Kidney (tissue), 14 donors: ENCODE data around the gene NPIPB6. TPM values are rescaled to one million over a fixed set of nuclear protein-coding genes. Genes with fewer than 3 reads are reported as not detected.

ENCODE experiments used
- DNase-seq, 5 donors: peaks; one replicate each; pipeline ENCODE4 v3.0.0-alpha.2; 2013 to 2020
- FAIRE-seq: peaks from 2 replicates; lab custom pipeline; 2012; peaks lifted over from hg19 to GRCh38; lab: Jason Lieb, UNC
- H3K27ac ChIP-seq, 2 donors: one replicate each; pipeline ENCODE4 v1.7.0; 2013; ENCODE audit warnings: low read depth in 2 of 2, low read length in 2 of 2, inconsistent platforms in 1 of 2
- H3K27me3 ChIP-seq: one replicate; pipeline ENCODE4 v1.7.1; 2013; ENCODE audit warnings: low read length, inconsistent platforms; ENCODE audit not compliant: control insufficient read depth, insufficient read depth
- H3K36me3 ChIP-seq, 3 donors: one replicate each; pipeline versions ENCODE4 v1.7.0 to v1.7.1; 2013; ENCODE audit warnings: low read length in 3 of 3, control low read depth in 1 of 3, inconsistent platforms in 1 of 3; ENCODE audit not compliant: insufficient read depth in 3 of 3, control insufficient read depth in 2 of 3
- H3K4me1 ChIP-seq, 3 donors: one replicate each; pipeline versions ENCODE4 v1.7.0 to v1.7.1; 2013; ENCODE audit warnings: low read length in 3 of 3, inconsistent platforms in 1 of 3, low read depth in 1 of 3; ENCODE audit not compliant: control insufficient read depth in 2 of 3, insufficient read depth in 2 of 3
- H3K4me3 ChIP-seq, 3 donors: one replicate each; pipeline versions ENCODE4 v1.7.0 to v1.8.1; 2013; ENCODE audit warnings: low read length in 3 of 3, control low read depth in 1 of 3, inconsistent platforms in 1 of 3
- H3K9ac ChIP-seq, 3 donors: one replicate each; pipeline versions ENCODE4 v1.7.0 to v1.7.1; 2013; ENCODE audit warnings: low read length in 3 of 3, control low read depth in 1 of 3, inconsistent platforms in 1 of 3
- H3K9me3 ChIP-seq, 3 donors: one replicate each; pipeline versions ENCODE4 v1.7.0 to v1.7.1; 2013; ENCODE audit warnings: low read length in 3 of 3, control low read depth in 1 of 3, inconsistent platforms in 1 of 3; ENCODE audit not compliant: control insufficient read depth in 2 of 3, insufficient read depth in 1 of 3
- CTCF ChIP-seq: IDR thresholded peaks from 3 replicates; pipeline ENCODE4 v1.5.1; 2012; ENCODE audit warnings: mild to moderate bottlenecking, moderate library complexity, borderline replicate concordance; ENCODE audit not compliant: insufficient read depth; ENCODE audit errors: extremely low read depth
- intact Hi-C: fragments of 100-400 bp; cut with DNase I; formaldehyde crosslinking; loops from one replicate; pipeline ENCODE4 v1.11.1; 2022
- polyA plus RNA-seq: library from polyadenylated mRNA; stranded (reverse); fragments of 350-450 nt; fragmentation: Illumina TruSeq; extraction: RNeasy Lipid Tissue Mini Kit (QIAGEN cat#74804); gene quantifications from one replicate; pipeline ENCODE4 v1.2.3, GENCODE V29; 2014; ENCODE audit warnings: low read depth, low replicate concordance; ENCODE audit not compliant: insufficient read depth
- total RNA-seq: library from RNA; stranded (reverse); fragmentation: NEBNext Ultra II Directional; extraction: Animal tissue kit (Norgen Biotek cat#: 25700); gene quantifications from one replicate; pipeline ENCODE4 v1.2.1, GENCODE V29; 2021
- donor health status: control.
- donor health status: control.
- donor health status: control.
- donor health status: control.
- donor health status: control.
- donor health status: DM: yes; HTN: yes; CAD: no.
- donor health status: Normal renal cell carcinoma (clear cell type).

Gene NPIPB6
- total and polyA plus RNA-seq, 2 donors from 2014 or later: 2.4 TPM; not detected in 1

- no peak for FAIRE-seq
- Histone ChIP-seq H3K4me3 (no peak overlapping the region), H3K4me1 (no peaks in the 10 kb centered on the region), H3K9me3 (no peaks in the 10 kb centered on the region), H3K27me3 (no peaks in the 10 kb centered on the region), H3K27ac (no peak overlapping the region), H3K9ac (no peak overlapping the region), H3K36me3 (no peaks in the 10 kb centered on the region)
- no peak for TF ChIP-seq CTCF
- intact Hi-C loops: no loop called here
- no peak for DNase-seq
These were observed 53.4 kb downstream of the NPIPB6 start for GRCh38 chr16:28309811-28310311.

- no peak for TF ChIP-seq CTCF
- Histone ChIP-seq H3K27me3 (no peaks in the 10 kb centered on the region), H3K4me3 (no peak overlapping the region), H3K27ac (no peak overlapping the region), H3K9me3 (no peaks in the 10 kb centered on the region), H3K36me3 (no peaks in the 10 kb centered on the region), H3K4me1 (no peaks in the 10 kb centered on the region), H3K9ac (no peak overlapping the region)
- no peak for DNase-seq
- intact Hi-C loops: no loop called here
- FAIRE-seq: no peak
These were observed 54.3 kb downstream of the NPIPB6 start for GRCh38 chr16:28308794-28309584.

- no peaks in the 10 kb centered on the region for H3K9me3 ChIP-seq
- H3K9ac ChIP-seq: no peak overlapping the region
- no peaks in the 10 kb centered on the region for H3K36me3 ChIP-seq
- H3K27ac ChIP-seq: no peak overlapping the region
- intact Hi-C loops: no loop called here
- FAIRE-seq (no peak), DNase-seq (no peak)
- H3K4me3 ChIP-seq: no peak overlapping the region
- no peaks in the 10 kb centered on the region for H3K4me1 ChIP-seq
- no peaks in the 10 kb centered on the region for H3K27me3 ChIP-seq
- TF ChIP-seq CTCF: no peak
These were observed 55.4 kb downstream of the NPIPB6 start for GRCh38 chr16:28307936-28308335.
